Activated naive CD4-positive, alpha-beta T cell treated with anti-CD3 and anti-CD28 coated beads, Interleukin-2, amount 50 U/mL, for 16 hours (primary cell): ENCODE data around the gene KCNMA1.
"Not testable (repeated sequence)": the region's sequence is repeated elsewhere in the genome, so short reads cannot be mapped to it uniquely, and the experiment has no call there.

Source experiments
- DNase-seq: peaks from one replicate; pipeline ENCODE4 v3.0.0-alpha.2; 2020

Gene KCNMA1

GRCh38 chr10:77436257-77436975 is 201.2 kb downstream of the KCNMA1 start:
- DNase-seq: no peak

- no peak for DNase-seq
These were observed 204.1 kb downstream of the KCNMA1 start for GRCh38 chr10:77433546-77433945.

DNA sequence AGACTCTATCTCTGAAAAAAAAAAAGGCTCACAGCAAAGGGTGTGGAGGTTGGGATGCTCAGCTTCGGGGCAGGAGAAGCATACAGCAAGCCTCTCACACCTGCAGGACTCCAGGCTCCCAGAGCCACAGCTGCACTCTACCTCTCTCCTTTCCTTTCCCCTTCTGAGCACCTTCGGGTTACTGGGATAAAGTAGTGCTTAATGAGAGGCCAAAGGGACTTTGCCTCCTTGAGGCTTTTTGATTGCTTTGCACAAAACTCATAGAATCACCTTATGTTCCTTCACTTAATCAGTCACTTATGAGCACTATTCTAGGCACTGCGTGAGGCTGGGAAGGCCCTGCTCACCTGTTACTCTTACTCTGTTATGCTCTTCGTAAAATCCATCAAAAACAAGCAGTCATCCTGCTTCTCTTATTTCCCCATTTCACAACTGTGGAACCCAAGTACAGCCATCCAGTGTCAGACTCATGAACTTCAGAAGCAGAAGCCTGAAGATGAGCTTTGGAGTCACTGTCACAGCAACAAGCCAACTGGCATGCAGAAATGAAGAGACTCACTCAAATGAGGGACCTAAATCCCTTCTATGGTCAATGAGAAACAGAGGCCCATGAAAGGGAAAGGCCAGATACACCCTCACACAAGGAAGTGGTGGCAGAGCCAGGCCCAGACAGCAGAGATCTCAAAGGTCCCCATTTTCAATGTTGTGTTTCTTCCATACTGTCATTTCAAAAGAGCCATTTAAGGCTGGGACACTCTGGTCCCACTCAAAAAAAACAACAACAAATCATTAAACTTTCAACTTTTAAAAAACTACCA is 205.4 kb downstream of the KCNMA1 start:
- DNase-seq: no peak

DNA sequence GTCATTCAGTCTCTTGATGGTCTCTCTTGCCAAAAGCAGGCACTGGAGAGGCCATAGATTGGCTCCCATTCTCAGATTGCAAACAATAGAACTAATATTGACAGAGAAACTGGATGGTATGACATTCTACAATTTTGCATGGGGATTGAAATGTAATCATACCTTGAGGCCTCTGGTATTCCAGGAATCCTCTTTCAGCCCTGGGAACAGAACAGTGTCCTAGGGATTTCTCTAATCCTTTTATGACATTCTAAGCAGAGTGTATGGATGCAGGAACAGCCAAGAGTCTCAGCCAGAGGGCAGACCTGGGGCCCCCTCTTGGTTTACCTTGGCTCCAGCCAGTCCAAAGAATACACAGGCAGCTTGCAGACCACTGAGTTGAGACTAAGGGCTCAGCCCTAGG is 206.4 kb downstream of the KCNMA1 start:
- no peak for DNase-seq

- DNase-seq: no peak
These were observed 207.1 kb downstream of the KCNMA1 start for GRCh38 chr10:77430530-77430929.

DNA sequence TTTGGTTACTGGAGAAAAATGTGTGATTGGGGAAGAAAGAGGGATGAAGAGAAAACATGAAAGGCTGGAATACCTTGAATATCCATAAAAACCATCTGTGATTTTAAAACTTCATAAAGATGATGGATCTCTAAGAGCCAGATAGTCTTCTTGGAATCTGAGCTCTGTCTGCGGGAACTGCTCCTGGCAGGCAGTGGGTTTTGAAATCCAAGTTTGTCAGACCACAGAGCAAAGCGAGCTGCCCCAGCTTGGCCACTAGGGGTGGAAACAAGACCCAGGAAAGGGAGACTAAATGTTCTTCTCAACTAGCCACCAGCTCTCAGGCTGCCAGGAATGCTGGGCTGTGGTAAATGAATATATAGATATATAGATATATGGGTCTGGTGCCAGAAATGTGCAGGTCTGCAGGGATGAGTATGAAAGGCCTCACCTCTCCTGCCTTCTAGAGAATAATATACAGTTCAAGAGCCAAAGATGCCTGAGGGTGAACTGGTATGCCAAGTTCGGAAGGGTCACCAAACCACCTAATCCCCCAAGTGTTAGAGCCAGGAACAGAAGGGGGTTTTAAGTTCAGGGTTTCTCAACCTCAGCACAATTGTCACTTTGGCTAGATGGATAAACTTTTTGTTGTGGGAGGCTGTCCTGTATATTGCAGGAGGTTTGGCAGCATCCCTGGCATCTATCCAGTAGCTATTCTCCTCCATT is 208.8 kb downstream of the KCNMA1 start:
- DNase-seq: no peak

DNA sequence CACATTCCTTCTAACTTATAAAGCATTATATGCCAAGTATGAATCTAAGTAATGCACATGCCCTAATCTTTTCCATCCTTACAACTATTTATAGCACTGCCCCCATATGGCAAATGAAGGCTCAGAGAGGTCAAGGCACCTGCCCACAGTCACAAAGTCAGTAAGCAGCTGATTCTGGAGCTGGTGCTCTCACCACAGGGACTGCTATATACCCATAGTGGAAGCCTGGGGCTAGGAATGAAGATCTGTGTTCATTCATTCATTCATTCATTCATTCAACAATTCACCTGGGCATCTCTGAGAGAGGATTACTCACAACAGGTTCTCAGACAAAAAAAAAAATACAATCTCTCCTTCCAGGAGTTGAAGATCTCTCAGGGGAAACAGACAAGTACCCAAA is 213.4 kb downstream of the KCNMA1 start:
- DNase-seq: no peak

DNA sequence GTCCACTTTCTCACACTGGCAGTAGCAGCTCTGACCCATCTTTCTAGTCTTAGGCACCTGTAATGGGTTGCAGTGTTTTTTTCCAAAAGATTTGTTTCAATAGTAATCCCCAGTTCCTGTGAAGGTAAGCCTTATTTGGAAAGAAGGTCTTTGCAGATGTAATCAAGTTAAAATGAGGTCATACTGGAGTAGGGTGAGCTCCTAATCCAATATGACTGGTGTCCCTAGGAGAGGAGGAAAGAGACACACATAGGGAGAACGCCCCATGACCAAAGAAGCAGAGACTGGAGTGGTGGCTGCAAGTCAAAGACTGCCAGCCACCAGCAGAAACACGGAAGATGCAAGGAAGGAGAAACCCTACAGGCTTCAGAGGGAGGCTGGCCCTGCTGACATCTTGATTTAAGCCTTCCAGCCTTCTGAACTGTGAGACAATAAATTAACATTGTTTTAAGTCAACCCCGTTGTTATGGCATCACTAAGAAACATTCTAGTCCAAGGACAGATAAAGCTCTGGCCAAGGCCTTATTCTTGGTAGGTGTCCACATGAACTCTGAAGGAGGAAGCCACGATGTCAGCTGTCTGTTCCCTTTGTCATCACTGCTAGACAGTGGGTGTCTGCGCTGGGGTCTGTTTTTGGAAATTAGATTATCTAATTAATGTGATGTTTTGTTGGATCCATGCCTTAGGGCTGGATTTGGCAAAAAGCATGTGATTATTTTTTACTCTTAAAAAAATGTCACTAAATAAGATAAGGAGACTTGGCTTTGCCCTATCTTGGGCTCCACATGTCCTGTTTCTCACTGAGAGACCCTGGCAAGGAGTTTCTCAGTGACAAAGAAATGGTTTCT is 214.9 kb downstream of the KCNMA1 start:
- no peak for DNase-seq

GRCh38 chr10:77421591-77421990 is 216.0 kb downstream of the KCNMA1 start:
- DNase-seq: no peak

GRCh38 chr10:77420947-77421523 is 216.6 kb downstream of the KCNMA1 start:
- DNase-seq: no peak

GRCh38 chr10:77419979-77420378 is 217.6 kb downstream of the KCNMA1 start:
- DNase-seq: no peak

- no peak for DNase-seq
These were observed 218.6 kb downstream of the KCNMA1 start for GRCh38 chr10:77419056-77419455.

GRCh38 chr10:77417806-77418640 is 219.6 kb downstream of the KCNMA1 start:
- no peak for DNase-seq

GRCh38 chr10:77417359-77417758 is 220.2 kb downstream of the KCNMA1 start:
- DNase-seq: no peak

DNA sequence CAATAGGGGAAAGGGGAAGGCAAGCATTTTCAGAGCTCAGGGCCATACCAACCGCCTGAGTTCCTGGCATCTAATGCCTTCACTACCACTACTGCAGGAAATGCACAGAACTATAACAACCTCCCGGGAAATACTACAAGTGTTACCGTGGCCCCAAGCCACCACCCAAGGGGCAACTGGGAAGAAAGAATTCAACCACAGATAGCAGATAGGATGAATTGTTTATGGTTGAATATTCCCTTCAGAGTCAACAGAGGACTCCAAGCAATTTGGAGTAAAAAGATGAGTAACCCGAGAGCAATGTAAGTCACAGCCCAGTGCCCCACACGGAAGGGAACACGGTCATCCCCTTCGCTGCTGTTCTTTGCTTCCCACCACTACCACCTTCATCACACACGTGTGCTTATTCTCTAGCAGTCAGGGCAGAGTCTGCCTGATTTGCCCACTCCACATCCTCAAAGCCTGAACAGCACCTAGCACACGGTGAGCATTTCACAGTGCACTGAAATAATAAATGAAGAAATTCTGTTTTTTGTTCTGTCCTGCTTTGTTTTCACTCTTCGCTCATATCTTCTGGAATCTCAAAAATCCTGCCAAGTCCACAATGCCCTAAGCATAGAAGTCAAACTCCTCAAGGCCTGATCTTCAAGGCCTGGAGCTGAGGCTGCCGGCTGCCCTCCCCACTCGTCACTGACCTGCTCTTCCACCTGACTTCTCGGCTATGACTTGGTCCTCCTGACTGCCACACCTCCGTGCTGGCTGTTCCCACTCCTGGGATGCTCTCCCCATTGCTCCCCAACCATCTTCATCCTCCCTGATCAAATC is 221.1 kb downstream of the KCNMA1 start:
- no peak for DNase-seq

DNA sequence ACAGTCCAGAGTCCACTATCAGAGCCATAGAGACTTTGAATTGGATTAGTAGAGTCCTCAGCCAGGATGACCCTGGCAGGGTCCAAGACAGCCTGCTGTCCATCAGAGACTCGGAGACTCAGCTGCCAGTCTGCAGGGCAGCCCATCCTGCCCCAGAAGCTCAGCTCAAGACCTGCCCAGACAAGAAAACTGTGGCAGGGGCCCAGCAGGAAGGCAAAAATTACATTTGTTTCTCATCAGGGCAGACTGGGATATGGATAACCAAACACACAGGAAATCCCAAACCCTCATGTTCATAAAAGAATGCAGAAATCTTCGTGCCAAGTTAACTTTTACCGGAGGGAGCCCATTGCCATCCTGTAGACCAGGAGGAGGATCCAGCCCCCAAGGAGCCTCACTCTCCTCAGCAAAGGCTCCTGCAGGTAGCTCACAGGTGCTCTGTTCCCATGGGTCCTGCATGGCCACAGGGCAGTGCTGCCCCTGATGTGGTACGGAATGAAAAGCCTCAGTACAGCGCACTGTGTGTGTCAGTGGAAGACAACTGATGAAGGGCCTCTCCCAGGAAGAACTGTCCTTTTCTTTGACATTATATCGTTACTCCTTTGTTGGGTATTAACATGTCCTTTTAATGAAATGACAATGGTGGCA is 222.2 kb downstream of the KCNMA1 start:
- no peak for DNase-seq

- no peak for DNase-seq
These were observed 224.4 kb downstream of the KCNMA1 start for GRCh38 chr10:77413231-77413630.

DNA sequence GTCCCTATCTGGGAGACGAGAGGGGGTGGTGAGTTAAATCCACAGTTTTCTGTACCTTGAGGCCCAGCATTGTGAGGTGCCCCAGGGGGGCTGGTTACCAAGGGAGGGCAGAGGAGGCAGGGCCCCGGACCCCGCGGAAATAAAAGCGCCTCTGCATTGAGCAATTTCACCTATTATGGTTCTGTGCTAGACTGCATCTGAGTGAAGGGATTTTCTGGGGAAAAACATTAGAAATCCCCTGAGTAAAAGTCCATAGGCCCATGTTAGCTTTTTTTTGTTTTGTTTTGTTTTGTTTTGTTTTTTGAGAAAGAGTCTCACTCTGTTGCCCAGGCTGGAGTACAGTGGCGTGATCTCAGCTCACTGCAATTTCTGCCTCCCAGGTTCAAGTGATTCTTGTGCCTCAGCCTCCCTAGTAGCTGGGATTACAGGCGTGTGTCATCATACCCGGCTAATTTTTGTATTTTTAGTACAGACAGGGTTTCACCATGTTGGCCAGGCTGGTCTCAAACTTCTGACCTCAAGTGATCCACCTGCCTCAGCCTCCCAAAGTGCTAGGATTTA is 225.0 kb downstream of the KCNMA1 start:
- DNase-seq: not testable (repeated sequence)

DNA sequence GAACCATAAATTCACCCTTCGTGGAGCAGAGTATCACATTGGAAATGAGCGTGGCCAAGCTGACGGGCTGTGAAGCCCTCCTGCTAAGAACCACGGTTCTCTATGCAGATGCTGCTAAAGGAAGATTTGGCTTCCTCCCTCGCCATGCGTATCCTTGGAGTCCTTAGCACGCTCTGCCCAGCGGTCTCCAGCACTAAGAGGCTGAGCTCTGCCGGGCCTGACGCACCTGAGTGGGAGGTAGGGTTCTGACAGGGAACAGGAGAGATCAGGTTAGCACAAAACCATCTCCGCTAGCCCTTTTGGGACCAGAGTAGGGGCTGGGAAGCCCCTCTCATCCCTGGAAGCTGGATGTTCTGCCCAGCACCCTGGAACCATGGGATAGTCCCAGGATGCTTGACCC is 225.8 kb downstream of the KCNMA1 start:
- DNase-seq: no peak

- DNase-seq: no peak
These were observed 227.1 kb downstream of the KCNMA1 start for GRCh38 chr10:77410523-77410922.
